C4-2B (cell line): ENCODE measurements around the gene LCP2.

Experiments
- ZFX ChIP-seq: fragments of 450-650 bp; IDR thresholded peaks from 2 replicates; pipeline ENCODE4 v1.6.1; 2017
- TF ChIP-seq, protein P1 (sequence below): fragments of 450-650 bp; conservative IDR thresholded peaks from 2 replicates; pipeline ENCODE4 v1.5.1; 2017; ENCODE audit warnings: mild to moderate bottlenecking

DNA sequence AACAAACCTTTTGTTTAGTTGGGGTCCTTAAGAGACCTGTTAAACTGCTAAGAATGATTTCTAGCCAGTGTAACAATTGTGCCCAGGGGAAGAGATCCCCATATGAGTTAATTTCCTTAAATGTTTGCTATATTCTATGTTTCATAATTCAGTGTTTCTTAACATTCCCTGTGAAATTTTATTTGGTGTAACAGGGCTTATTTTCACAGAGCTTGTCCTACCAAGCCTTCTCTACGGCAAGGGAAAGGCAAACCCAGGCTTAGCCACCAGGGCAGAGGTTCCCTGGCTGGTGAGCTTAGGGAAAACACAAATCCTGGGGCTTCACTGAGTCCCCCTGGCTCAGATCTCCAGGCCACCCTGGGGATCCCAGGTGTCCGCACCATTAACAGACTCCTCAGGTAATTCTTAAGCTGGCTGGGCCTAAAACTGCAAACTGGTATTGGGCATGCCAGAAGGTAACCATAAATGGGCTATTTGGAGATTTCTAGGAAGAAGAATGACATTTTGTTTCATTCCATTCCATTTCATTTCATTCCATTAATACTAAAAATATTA lies 17.0 kb upstream of the LCP2 start:
- TF ChIP-seq, protein P1, sequence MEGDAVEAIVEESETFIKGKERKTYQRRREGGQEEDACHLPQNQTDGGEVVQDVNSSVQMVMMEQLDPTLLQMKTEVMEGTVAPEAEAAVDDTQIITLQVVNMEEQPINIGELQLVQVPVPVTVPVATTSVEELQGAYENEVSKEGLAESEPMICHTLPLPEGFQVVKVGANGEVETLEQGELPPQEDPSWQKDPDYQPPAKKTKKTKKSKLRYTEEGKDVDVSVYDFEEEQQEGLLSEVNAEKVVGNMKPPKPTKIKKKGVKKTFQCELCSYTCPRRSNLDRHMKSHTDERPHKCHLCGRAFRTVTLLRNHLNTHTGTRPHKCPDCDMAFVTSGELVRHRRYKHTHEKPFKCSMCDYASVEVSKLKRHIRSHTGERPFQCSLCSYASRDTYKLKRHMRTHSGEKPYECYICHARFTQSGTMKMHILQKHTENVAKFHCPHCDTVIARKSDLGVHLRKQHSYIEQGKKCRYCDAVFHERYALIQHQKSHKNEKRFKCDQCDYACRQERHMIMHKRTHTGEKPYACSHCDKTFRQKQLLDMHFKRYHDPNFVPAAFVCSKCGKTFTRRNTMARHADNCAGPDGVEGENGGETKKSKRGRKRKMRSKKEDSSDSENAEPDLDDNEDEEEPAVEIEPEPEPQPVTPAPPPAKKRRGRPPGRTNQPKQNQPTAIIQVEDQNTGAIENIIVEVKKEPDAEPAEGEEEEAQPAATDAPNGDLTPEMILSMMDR, result no peak
- TF ChIP-seq ZFX, result no peak
